ENCODE results near the gene KCNAB2. TPM values are rescaled to one million over a fixed set of nuclear protein-coding genes. Genes with fewer than 3 reads are reported as not detected.

The KCNAB2 gene
- total RNA-seq, 2 donors from 2014 or later = 14.0 to 36.1 TPM

GRCh38 chr1:6093611-6094010, 47.9 kb downstream of the KCNAB2 start:
- Histone ChIP-seq H3K9me3 (no peaks in the 10 kb centered on the region), H3K27me3 (replicated peaks; ENCODE audit: insufficient read depth) (no peaks in the 10 kb centered on the region), H3K4me1 (ENCODE audit: control insufficient read depth in 1 of 2, low read depth in 2 of 2) (no peaks in the 10 kb centered on the region), H3K36me3 (no peaks in the 10 kb centered on the region), H3K27ac (no peak overlapping the region), H3K4me3 (no peak overlapping the region)
- TF ChIP-seq, protein P1, sequence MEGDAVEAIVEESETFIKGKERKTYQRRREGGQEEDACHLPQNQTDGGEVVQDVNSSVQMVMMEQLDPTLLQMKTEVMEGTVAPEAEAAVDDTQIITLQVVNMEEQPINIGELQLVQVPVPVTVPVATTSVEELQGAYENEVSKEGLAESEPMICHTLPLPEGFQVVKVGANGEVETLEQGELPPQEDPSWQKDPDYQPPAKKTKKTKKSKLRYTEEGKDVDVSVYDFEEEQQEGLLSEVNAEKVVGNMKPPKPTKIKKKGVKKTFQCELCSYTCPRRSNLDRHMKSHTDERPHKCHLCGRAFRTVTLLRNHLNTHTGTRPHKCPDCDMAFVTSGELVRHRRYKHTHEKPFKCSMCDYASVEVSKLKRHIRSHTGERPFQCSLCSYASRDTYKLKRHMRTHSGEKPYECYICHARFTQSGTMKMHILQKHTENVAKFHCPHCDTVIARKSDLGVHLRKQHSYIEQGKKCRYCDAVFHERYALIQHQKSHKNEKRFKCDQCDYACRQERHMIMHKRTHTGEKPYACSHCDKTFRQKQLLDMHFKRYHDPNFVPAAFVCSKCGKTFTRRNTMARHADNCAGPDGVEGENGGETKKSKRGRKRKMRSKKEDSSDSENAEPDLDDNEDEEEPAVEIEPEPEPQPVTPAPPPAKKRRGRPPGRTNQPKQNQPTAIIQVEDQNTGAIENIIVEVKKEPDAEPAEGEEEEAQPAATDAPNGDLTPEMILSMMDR (IDR thresholded peaks at IDR 0.05) = no peak
- DNase-seq (ENCODE audit: low spot score) (no peak), ATAC-seq (ENCODE audit: insufficient number of reproducible peaks, low FRiP score, low read depth) (no peak)

- Histone ChIP-seq H3K27ac (no peak overlapping the region), H3K4me3 (no peak overlapping the region), H3K36me3 (no peaks in the 10 kb centered on the region), H3K27me3 (replicated peaks; ENCODE audit: insufficient read depth) (no peaks in the 10 kb centered on the region), H3K4me1 (ENCODE audit: control insufficient read depth in 1 of 2, low read depth in 2 of 2) (no peaks in the 10 kb centered on the region), H3K9me3 (no peaks in the 10 kb centered on the region)
- TF ChIP-seq, protein P1 (IDR thresholded peaks at IDR 0.05) = no peak
- no peak for DNase-seq (ENCODE audit: low spot score)
- ATAC-seq (ENCODE audit: insufficient number of reproducible peaks, low FRiP score, low read depth) = no peak
These were observed 48.6 kb downstream of the KCNAB2 start for GRCh38 chr1:6094246-6094645.

- H3K9me3 ChIP-seq = no peaks in the 10 kb centered on the region
- TF ChIP-seq, protein P1 (IDR thresholded peaks at IDR 0.05) = no peak
- ATAC-seq (ENCODE audit: insufficient number of reproducible peaks, low FRiP score, low read depth) (no peak), DNase-seq (ENCODE audit: low spot score) (no peak)
- no peak overlapping the region for H3K27ac ChIP-seq
- H3K27me3 ChIP-seq (replicated peaks; ENCODE audit: insufficient read depth) = no peaks in the 10 kb centered on the region
- H3K36me3 ChIP-seq = no peaks in the 10 kb centered on the region
- H3K4me3 ChIP-seq = no peak overlapping the region
- H3K4me1 ChIP-seq (ENCODE audit: control insufficient read depth in 1 of 2, low read depth in 2 of 2) = no peaks in the 10 kb centered on the region
These were observed 49.3 kb downstream of the KCNAB2 start for GRCh38 chr1:6094801-6095505.

DNA sequence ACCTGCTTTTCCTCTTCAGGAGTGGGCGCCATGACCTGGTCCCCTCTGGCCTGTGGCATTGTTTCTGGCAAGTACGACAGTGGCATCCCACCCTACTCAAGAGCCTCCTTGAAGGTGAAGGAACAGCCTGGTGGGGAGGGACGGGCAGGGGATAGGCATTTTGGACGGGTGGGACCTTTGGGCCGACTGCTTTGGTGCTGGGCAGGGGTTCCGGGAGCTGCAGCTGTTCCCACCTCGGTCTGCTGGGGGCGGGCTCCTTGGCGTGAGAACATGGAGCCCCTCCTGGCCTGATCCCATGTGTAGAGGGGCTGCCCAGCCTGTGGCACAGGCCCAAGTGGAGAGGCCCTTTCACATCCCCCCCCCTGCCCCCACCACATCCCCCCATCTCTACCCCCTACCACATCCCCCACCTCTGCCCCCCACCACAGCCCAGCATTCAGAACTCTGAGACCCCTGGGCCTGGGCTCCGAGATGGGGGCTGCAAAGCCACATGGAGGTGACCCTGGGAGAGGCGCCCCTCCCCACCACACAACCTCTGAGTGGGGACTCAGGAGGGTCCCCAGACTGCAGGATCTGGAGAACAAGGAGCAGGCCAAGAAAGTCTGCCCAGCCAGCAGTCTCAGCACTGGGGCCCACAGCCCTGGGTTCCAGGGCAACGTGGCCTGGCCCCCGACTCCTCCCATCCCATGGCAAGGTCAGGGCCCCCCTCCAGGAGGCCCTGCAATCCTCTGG, 50.0 kb downstream of the KCNAB2 start:
- no peaks in the 10 kb centered on the region for H3K4me1 ChIP-seq (ENCODE audit: control insufficient read depth in 1 of 2, low read depth in 2 of 2)
- no peaks in the 10 kb centered on the region for H3K36me3 ChIP-seq
- no peak overlapping the region for H3K4me3 ChIP-seq
- no peak overlapping the region for H3K27ac ChIP-seq
- H3K9me3 ChIP-seq = no peaks in the 10 kb centered on the region
- no peak for DNase-seq (ENCODE audit: low spot score)
- TF ChIP-seq, protein P1 (IDR thresholded peaks at IDR 0.05) = no peak
- no peak for ATAC-seq (ENCODE audit: insufficient number of reproducible peaks, low FRiP score, low read depth)
- H3K27me3 ChIP-seq (replicated peaks; ENCODE audit: insufficient read depth) = no peaks in the 10 kb centered on the region

DNA sequence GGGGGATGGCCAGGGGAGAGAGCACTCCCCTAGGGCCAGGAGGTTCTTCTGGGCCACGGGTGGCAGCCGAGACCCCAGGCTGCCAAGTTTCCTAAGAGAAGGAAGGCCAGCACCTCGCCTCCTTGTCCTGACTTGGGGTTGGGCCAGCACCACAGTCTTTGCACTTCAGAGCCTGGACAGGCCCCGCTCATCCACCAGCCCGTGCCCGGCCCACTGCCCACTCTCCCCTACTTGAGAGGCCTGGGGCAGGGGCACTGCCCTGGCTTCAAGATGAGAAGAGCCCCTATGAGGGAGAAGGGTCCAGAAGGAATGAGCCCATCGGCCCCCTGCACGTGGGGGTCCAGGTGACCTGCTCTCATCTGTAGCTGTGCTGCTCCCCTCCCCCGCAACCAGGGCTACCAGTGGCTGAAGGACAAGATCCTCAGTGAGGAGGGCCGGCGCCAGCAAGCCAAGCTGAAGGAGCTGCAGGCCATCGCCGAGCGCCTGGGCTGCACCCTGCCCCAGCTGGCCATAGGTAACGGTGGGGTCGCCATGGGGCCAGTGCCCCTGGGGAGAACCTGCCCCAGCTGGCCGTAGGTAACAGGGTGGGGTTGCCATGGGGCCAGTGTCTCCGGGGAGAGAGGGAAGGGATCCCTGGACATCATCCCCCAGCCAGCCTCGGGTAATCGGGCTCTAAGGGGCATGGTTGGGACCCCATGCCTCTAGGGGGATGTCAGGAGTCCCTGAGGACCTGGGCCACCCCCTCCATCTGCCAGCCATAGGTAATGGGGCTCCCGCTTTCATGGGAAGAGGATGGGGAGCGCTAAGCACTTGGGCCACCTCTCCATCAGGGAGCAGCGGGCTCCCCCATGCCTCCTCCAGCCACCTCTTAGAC, 50.8 kb downstream of the KCNAB2 start:
- H3K4me1 ChIP-seq (ENCODE audit: control insufficient read depth in 1 of 2, low read depth in 2 of 2) = no peaks in the 10 kb centered on the region
- ATAC-seq (ENCODE audit: insufficient number of reproducible peaks, low FRiP score, low read depth) = no peak
- no peak for DNase-seq (ENCODE audit: low spot score)
- H3K36me3 ChIP-seq = no peaks in the 10 kb centered on the region
- H3K27ac ChIP-seq = no peak overlapping the region
- H3K9me3 ChIP-seq = no peaks in the 10 kb centered on the region
- H3K27me3 ChIP-seq (replicated peaks; ENCODE audit: insufficient read depth) = no peaks in the 10 kb centered on the region
- no peak overlapping the region for H3K4me3 ChIP-seq
- TF ChIP-seq, protein P1 (IDR thresholded peaks at IDR 0.05) = no peak

Data from thoracic aorta (tissue), 2 donors.